ENCODE measurements around the gene ROS1.

The ROS1 gene

GRCh38 chr6:117440706-117441525, 15.2 kb upstream of the ROS1 start:
- H3K27ac ChIP-seq: no peak overlapping the region
- no peak for TF ChIP-seq CTCF (conservative IDR thresholded peaks at IDR 0.05)

- no peak for TF ChIP-seq CTCF (conservative IDR thresholded peaks at IDR 0.05)
- H3K27ac ChIP-seq: no peak overlapping the region
These were observed 6.5 kb upstream of the ROS1 start for GRCh38 chr6:117432273-117432672.

GRCh38 chr6:117423754-117424153, 2.0 kb downstream of the ROS1 start:
- H3K27ac ChIP-seq: no peak overlapping the region

GRCh38 chr6:117418320-117418719, 7.4 kb downstream of the ROS1 start:
- H3K27ac ChIP-seq: peak overlapping the region; percentile 21
- TF ChIP-seq CTCF (conservative IDR thresholded peaks at IDR 0.05): no peak

More at GRCh38 chr6:117423754-117424153, 2.0 kb downstream of the ROS1 start:
- no peak for TF ChIP-seq CTCF (conservative IDR thresholded peaks at IDR 0.05)

- H3K27ac ChIP-seq: peak overlapping the region; percentile 21
- no peak for TF ChIP-seq CTCF (conservative IDR thresholded peaks at IDR 0.05)
These were observed 7.9 kb downstream of the ROS1 start for GRCh38 chr6:117417851-117418250.

GRCh38 chr6:117414770-117415169, 11.0 kb downstream of the ROS1 start:
- H3K27ac ChIP-seq: peak overlapping the region; percentile 44

GRCh38 chr6:117411474-117411873, 14.3 kb downstream of the ROS1 start:
- TF ChIP-seq CTCF (conservative IDR thresholded peaks at IDR 0.05): no peak
- no peak overlapping the region for H3K27ac ChIP-seq

More at GRCh38 chr6:117414770-117415169, 11.0 kb downstream of the ROS1 start:
- no peak for TF ChIP-seq CTCF (conservative IDR thresholded peaks at IDR 0.05)
